Measurements from ENCODE around the gene MRPL17.

MRPL17 gene

GRCh38 chr11:6630632-6631291, 52.4 kb downstream of the MRPL17 start:
- DNase-seq = no peak

Measured in activated CD4-positive, alpha-beta T cell treated with anti-CD3 and anti-CD28 coated beads, Interleukin-2, amount 50 U/mL, for 48 hours (primary cell).